Uterus (tissue), 2 donors: ENCODE results near the gene FBN2.

Source experiments
- POLR2A ChIP-seq, 2 donors: fragments of 450-650 bp; IDR thresholded peaks; one replicate each; pipeline ENCODE4 v1.6.1; 2016; ENCODE audit warnings: antibody characterized with exemption in 2 of 2, mild to moderate bottlenecking in 1 of 2, moderate library complexity in 1 of 2
- TF ChIP-seq, protein P1 (sequence below), 4 experiments: fragments of 200-600 bp in 2 of 4; fragments of 450-650 bp in 2 of 4; sonication (generic) in 2 of 4; IDR thresholded peaks; one replicate each; pipeline ENCODE4 v1.5.1; 2016 to 2019; ENCODE audit warnings: antibody characterized with exemption in 4 of 4, mild to moderate bottlenecking in 2 of 4, moderate library complexity in 1 of 4

DNA sequence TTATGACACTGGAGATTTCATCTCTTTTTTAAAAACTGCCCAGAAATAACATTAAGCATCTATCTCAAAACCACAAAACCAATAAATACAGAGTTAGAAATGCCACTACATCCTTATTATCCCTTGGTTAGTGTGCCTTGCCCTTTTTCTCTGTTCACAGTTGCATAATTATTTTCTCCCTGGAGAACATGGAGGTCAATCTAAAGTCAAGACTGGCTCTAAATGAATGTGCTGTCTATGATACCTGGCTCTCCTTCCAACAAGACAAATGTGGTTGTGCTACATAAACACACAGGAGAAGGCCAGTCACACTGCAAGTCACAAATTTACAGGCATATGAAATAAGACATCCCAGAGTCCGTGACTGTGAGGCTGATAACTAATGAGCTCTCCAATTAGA, 2.8 kb downstream of the FBN2 start:
- no peak for TF ChIP-seq POLR2A (IDR thresholded peaks at IDR 0.05)
- TF ChIP-seq, protein P1, sequence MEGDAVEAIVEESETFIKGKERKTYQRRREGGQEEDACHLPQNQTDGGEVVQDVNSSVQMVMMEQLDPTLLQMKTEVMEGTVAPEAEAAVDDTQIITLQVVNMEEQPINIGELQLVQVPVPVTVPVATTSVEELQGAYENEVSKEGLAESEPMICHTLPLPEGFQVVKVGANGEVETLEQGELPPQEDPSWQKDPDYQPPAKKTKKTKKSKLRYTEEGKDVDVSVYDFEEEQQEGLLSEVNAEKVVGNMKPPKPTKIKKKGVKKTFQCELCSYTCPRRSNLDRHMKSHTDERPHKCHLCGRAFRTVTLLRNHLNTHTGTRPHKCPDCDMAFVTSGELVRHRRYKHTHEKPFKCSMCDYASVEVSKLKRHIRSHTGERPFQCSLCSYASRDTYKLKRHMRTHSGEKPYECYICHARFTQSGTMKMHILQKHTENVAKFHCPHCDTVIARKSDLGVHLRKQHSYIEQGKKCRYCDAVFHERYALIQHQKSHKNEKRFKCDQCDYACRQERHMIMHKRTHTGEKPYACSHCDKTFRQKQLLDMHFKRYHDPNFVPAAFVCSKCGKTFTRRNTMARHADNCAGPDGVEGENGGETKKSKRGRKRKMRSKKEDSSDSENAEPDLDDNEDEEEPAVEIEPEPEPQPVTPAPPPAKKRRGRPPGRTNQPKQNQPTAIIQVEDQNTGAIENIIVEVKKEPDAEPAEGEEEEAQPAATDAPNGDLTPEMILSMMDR (IDR thresholded peaks at IDR 0.05) = no peak
